Activated CD8-positive, alpha-beta memory T cell treated with anti-CD3 and anti-CD28 coated beads for 24 hours (primary cell): ENCODE measurements around the gene ATP8A2.
A peak's percentile ranks its signal among the peaks of the same experiment; 100 is the strongest.

Experiments
- DNase-seq: peaks from one replicate; pipeline ENCODE4 v3.0.0-alpha.2; 2020

ATP8A2 gene

GRCh38 chr13:25982907-25983306 lies 611.1 kb downstream of the ATP8A2 start:
- no peak for DNase-seq

- DNase-seq, result no peak
Measured at GRCh38 chr13:25987987-25988386, 616.2 kb downstream of the ATP8A2 start.

- no peak for DNase-seq
Measured at GRCh38 chr13:25988661-25989060, 616.9 kb downstream of the ATP8A2 start.

DNA sequence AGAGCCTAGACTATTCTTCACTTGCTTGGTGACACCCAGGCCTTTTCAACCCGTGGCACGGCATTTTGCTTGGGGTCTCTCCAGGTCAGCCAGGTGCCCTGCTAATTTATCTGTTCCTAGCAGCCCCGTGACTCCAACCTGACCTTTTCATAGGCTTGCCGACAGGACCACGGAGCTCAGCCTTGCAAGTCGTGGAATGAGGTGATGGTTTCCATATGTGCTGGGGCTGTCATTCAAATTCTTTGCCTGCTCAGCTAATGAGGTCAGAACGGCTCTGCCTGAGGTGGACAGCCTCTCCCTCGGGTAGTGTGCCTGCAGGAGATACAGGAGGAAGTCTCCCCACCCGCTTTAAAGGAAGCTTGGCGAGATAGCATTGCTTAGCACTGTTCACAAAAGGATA lies 619.0 kb downstream of the ATP8A2 start:
- DNase-seq, result no peak

DNA sequence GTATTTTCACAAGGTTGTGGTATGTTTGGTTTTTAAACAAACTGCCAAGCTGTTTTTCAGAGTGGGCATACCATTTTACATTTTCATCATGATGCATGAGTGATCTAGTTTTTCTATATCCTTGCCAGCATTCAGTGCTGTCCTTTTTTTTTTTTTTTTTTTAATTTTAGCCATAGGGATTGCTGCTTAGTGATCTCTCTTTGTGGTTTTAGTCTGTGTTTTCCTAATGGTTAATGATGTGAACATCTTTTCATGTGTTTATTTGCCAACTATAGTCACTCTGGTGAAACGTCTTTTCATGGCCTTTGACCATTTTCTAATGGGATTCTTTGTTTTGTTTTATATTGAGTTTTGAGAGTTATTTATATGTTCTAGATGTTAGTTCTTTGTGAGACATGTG lies 620.3 kb downstream of the ATP8A2 start:
- no peak for DNase-seq

DNA sequence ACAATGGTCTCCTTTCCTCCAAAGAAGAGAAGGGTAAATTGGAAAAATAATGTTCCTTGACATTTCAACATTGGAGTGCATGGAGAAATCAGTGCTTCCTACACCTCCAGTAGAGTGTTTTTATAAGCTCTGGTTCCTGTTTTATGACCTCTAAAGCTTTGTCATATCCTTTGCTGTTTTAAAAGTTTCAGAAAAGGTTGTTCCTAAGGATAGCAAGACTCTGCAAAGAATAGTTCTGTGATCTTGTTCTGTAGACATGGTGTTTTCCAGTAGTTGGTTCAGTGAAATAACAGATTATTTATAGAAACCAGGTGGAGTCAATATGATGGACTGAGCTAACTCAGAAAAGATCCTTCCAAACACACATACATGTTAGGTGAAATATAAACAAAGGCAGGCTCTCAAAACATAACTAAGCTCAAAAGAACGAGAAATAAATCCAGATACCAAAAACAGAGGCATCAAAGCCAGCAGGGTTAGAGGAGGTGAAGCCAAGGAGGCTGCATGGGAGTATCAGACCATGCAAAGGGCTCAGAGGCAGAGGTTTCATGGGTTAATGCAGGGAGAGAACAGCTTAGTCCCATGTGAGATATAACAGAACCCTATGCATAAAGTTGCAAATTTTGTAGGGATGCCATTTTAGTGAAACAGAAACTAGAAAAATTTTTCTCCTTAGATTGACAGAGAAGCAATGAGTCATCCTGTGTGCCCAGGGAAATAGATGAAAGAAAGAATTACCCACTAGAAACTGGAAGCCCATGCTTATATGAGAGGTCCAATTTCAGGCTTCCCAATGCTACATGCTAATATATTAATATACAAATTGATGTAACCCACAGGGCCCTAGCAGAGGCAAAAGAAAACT lies 635.7 kb downstream of the ATP8A2 start:
- DNase-seq, result no peak

DNA sequence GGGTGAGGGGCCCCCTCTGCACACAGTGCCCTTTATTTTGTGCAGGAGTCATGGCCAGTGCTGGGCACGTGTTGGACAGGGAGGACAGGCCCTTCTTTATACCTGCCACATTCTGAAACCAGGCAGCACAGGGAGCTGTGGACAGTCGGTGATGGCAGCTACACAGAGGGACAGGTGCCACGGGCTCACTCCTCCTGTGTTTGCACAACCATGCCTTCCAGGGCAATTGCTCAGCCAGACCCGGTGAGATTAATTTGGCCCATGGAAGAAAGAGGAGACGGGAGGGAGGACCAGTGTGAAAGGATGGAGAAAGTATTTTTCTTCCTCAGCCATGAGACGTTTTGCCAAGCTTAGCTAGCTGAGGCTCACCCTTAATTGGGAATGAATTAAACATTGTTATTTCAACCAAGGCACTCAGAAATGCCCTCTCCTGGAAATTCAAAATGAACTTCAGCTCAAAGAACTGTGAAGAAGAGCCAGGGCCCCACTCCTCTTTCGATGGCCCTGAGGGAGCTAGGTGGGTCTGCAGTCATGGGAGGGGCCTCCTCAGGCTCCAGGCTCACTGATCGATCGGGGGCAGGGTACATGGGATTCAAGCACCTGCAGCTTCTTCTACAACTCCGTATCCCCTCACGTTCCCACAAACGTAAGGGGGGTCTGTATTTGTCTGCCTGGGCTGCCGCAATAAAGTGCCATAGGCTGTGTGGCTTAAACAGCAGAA lies 638.9 kb downstream of the ATP8A2 start:
- DNase-seq, result no peak

- no peak for DNase-seq
Measured at GRCh38 chr13:26011208-26011573, 639.4 kb downstream of the ATP8A2 start.

- peak; percentile 83 for DNase-seq
Measured at GRCh38 chr13:26011996-26012821, 640.4 kb downstream of the ATP8A2 start.

DNA sequence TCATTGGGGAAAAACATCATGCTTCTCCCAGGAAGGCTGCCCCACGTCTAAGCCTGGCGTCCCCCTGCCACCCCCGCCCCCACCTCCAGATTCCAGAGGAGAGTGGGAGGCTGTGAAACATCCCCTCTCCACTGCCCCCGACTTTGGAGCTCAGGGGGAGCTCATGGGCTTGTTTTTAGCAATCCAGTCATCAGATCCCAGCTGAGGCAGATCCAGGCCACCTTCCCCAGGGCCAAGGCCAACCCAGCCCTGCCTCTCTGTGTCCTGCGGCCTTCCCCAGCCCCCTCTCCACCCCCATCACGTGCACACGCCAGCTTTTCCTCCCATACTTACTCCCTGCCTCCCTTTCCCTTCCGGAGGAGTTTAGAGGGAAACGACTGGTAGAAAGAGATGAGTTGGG lies 641.2 kb downstream of the ATP8A2 start:
- DNase-seq, result no peak

DNA sequence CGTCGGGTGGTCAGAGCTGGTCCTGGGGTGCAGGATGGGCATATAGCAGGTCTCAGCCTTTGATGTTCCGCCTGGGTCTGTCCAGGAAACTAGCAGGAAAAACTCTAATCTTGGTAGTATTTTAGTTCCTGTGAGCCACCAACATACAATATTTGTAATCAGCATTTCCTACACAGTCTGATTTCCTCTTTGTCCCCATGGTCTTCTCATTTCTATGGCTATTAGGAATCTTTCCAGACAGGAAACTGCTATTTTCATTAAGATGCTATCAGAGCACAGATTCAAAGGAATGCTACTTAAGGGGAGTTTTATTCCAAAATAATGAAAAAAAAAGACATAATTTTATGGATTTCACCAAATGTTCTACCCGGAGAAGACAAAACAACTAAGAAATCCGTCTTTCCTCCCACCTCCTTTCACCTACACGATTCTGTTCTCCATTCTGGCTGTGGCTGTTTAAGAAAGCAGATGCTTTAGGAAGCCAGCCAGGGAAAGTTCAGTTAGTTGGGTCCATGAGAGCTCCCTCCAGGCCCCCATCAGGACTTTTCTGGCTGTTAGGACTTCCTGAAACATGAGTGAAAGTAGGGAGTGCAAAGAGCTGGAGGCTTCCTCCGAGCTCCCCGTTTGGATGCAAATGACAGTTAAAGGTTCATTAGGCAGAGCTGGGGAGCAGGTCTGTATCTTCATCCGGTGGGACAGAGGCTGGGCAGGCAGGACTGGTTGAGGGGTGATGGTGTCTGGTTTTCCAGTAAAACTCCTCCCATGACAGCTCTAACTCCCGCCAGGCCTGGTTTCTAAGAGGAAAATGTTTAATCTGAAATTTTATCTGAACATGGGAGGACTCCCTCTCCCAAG lies 643.7 kb downstream of the ATP8A2 start:
- DNase-seq, result no peak

- DNase-seq, result no peak
Measured at GRCh38 chr13:26016189-26016588, 644.4 kb downstream of the ATP8A2 start.

- DNase-seq, result no peak
Measured at GRCh38 chr13:26017196-26017921, 645.6 kb downstream of the ATP8A2 start.

- DNase-seq, result no peak
Measured at GRCh38 chr13:26017932-26018665, 646.3 kb downstream of the ATP8A2 start.

- DNase-seq, result no peak
Measured at GRCh38 chr13:26019251-26019650, 647.5 kb downstream of the ATP8A2 start.

- DNase-seq, result no peak
Measured at GRCh38 chr13:26019881-26020870, 648.4 kb downstream of the ATP8A2 start.

- DNase-seq, result no peak
Measured at GRCh38 chr13:26020891-26021290, 649.1 kb downstream of the ATP8A2 start.

DNA sequence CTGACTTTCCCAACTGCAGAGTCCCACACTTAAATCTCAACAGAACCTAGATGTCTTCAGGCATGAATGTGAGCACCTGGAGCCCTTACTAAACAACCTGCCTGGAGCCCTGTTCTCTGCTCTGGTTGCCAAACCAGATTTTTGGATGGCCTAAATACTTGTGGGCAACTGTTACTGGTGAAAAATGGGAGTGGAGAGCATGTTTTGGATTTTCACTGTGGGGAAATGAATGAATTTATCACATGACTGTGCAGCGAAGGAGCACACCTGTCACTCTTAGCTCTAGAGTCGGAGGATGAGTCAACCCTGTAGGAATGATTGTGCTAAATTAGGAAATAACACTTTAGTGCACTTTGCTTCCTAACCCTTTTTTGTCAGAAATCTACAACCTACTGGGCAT lies 649.7 kb downstream of the ATP8A2 start:
- DNase-seq, result no peak

DNA sequence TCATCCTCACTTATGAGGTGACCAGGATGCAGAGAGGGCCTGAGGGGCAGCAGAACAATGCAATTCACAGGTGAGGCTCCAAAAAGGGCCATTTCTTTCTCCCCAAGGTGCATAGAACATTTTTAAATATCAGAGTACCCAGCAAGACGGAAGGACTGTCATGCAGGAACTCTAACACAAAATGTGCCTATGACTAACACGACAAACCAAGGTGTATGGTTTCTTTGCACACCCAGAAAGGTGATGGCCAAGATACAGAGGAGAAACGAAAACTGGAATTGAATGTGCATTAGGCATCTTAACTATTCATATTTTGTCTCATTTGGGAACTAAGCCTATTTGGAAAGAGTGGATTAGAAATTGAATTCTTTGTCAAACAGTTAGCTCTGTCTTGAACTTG lies 650.2 kb downstream of the ATP8A2 start:
- DNase-seq, result no peak
